ENCODE results near the gene BICDL1. TPM values are rescaled to one million over a fixed set of nuclear protein-coding genes. Genes with fewer than 3 reads are reported as not detected.

Gene BICDL1
- total and polyA plus RNA-seq, 2 experiments from 2014 or later, result not detected

DNA sequence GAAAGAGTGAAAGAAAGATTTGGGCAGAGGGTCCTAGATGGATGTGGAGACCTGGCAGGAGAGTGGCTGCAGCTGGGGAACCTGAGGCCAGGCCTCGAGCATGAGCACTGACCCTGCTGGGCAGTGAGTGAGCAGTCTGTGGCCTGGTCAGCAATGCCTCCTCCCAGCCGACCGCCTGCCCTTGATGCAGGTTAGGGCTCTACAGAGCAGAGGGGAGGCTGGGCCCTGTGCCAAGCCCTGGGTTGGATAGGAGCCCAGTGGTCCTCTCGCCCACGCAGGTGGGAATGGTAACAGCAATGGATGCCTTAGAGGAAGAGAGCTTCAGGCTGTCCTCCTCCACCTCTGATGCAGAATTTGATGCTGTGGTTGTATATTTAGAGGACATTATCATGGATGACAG lies 67.7 kb downstream of the BICDL1 start:
- H3K9me2 ChIP-seq (ENCODE audit: insufficient read depth), result no peaks in the 10 kb centered on the region
- TF ChIP-seq EZH2phosphoT487 (IDR thresholded peaks at IDR 0.05; ENCODE audit: insufficient read depth, low read depth), result no peak
- TF ChIP-seq EZH2 (IDR thresholded peaks at IDR 0.05; ENCODE audit: insufficient read depth, poor library complexity, severe bottlenecking), result no peak
- no peaks in the 10 kb centered on the region for H3K79me2 ChIP-seq (ENCODE audit: insufficient read depth)
- H3K9me3 ChIP-seq (ENCODE audit: low read depth), result no peaks in the 10 kb centered on the region
- 44 to 68% methylated on average over 5 of the region's 5 CpGs for WGBS, 2 experiments (ENCODE audit: low coverage in 1 of 2, low lambda C conversion rate in 2 of 2, missing lambda C conversion rate in 2 of 2)
- no peak overlapping the region for H3K9ac ChIP-seq
- no peaks in the 10 kb centered on the region for H4K20me1 ChIP-seq (ENCODE audit: insufficient read depth)
- no peak overlapping the region for H3K4me3 ChIP-seq
- DNase-seq, result no peak
- in situ Hi-C loops (cut with MboI), result no loop called here
- no peak overlapping the region for H3K4me2 ChIP-seq (ENCODE audit: unreplicated experiment)
- no peaks in the 10 kb centered on the region for H3K36me3 ChIP-seq (ENCODE audit: low read depth)
- peaks cover 17% of the 10 kb centered on the region for H3K27me3 ChIP-seq (replicated peaks; ENCODE audit: insufficient read depth)
- no peaks in the 10 kb centered on the region for H3K4me1 ChIP-seq (ENCODE audit: insufficient read depth)
- H3K27ac ChIP-seq, result no peak overlapping the region
- no peaks in the 10 kb centered on the region for H3F3A ChIP-seq (ENCODE audit: insufficient read depth)
- H2AFZ ChIP-seq, result no peak overlapping the region

DNA sequence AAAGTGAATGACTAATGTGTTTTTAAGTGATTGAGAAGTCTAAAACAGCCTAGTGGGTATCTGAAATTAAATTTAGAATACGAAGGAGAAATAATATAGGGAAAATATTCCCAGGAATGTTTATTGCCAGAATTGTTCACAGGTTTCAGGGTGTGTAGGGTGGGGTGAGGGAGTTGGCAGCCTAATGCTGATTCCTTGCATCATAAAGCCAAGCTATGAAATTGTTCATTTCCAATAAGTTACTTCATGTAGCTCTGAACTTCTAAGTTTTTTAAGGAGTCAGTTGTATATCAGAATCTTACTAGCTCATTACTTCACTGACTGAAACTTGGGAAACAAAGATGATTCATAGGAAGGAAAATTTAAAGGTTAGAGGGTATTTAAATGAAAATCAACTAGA lies 71.2 kb downstream of the BICDL1 start:
- Histone ChIP-seq H3K4me2 (ENCODE audit: unreplicated experiment) (no peak overlapping the region), H3K9me2 (ENCODE audit: insufficient read depth) (no peaks in the 10 kb centered on the region), H3K27me3 (replicated peaks; ENCODE audit: insufficient read depth) (peaks cover 47% of the 10 kb centered on the region), H3K4me3 (no peak overlapping the region), H3K27ac (no peak overlapping the region), H3F3A (ENCODE audit: insufficient read depth) (no peaks in the 10 kb centered on the region), H3K79me2 (ENCODE audit: insufficient read depth) (no peaks in the 10 kb centered on the region), H2AFZ (no peak overlapping the region), H3K4me1 (ENCODE audit: insufficient read depth) (no peaks in the 10 kb centered on the region), H3K9ac (no peak overlapping the region), H4K20me1 (ENCODE audit: insufficient read depth) (no peaks in the 10 kb centered on the region), H3K9me3 (ENCODE audit: low read depth) (no peaks in the 10 kb centered on the region), H3K36me3 (ENCODE audit: low read depth) (no peaks in the 10 kb centered on the region)
- in situ Hi-C loops (cut with MboI), result no loop called here
- TF ChIP-seq EZH2 (IDR thresholded peaks at IDR 0.05; ENCODE audit: insufficient read depth, poor library complexity, severe bottlenecking) (no peak), EZH2phosphoT487 (IDR thresholded peaks at IDR 0.05; ENCODE audit: insufficient read depth, low read depth) (no peak)
- DNase-seq, result no peak
- 79 to 88% methylated on average over 1 of the region's 1 CpG for WGBS, 2 experiments (ENCODE audit: low coverage in 1 of 2, low lambda C conversion rate in 2 of 2, missing lambda C conversion rate in 2 of 2)

DNA sequence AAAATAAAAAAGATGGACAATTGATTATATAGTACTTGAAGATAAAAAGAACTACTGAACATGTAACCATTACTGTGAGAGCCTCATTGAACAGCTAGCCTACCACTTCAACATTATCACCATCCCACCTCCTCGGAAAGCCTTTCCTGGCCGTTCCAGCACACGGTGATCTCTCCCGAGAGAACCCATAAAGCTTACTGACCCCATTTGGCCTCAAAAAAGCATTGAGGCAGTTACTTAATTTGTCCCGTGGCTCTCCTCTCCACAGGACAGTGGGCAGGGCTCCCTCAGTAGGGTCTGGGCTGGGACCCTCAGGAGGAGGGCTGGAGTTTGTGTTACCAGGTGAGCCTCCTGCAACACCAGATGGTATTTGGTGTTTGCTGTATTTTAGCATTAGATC lies 71.7 kb downstream of the BICDL1 start:
- 43 to 44% methylated on average over 5 of the region's 5 CpGs for WGBS, 2 experiments (ENCODE audit: low coverage in 1 of 2, low lambda C conversion rate in 2 of 2, missing lambda C conversion rate in 2 of 2)
- Histone ChIP-seq H4K20me1 (ENCODE audit: insufficient read depth) (no peaks in the 10 kb centered on the region), H3K9me2 (ENCODE audit: insufficient read depth) (no peaks in the 10 kb centered on the region), H3K27ac (no peak overlapping the region), H3K4me2 (ENCODE audit: unreplicated experiment) (no peak overlapping the region), H3F3A (ENCODE audit: insufficient read depth) (no peaks in the 10 kb centered on the region), H3K4me1 (ENCODE audit: insufficient read depth) (no peaks in the 10 kb centered on the region), H3K4me3 (no peak overlapping the region), H3K27me3 (replicated peaks; ENCODE audit: insufficient read depth) (peaks cover 51% of the 10 kb centered on the region), H2AFZ (no peak overlapping the region), H3K79me2 (ENCODE audit: insufficient read depth) (no peaks in the 10 kb centered on the region), H3K36me3 (ENCODE audit: low read depth) (no peaks in the 10 kb centered on the region), H3K9me3 (ENCODE audit: low read depth) (no peaks in the 10 kb centered on the region), H3K9ac (no peak overlapping the region)
- no peak for DNase-seq
- TF ChIP-seq EZH2 (IDR thresholded peaks at IDR 0.05; ENCODE audit: insufficient read depth, poor library complexity, severe bottlenecking), result no peak
- no peak for TF ChIP-seq EZH2phosphoT487 (IDR thresholded peaks at IDR 0.05; ENCODE audit: insufficient read depth, low read depth)
- in situ Hi-C loops (cut with MboI), result no loop called here

GRCh38 chr12:120061575-120062214 lies 72.7 kb downstream of the BICDL1 start:
- H3F3A ChIP-seq (ENCODE audit: insufficient read depth), result no peaks in the 10 kb centered on the region
- no peaks in the 10 kb centered on the region for H3K9me2 ChIP-seq (ENCODE audit: insufficient read depth)
- H3K9me3 ChIP-seq (ENCODE audit: low read depth), result no peaks in the 10 kb centered on the region
- H3K27me3 ChIP-seq (replicated peaks; ENCODE audit: insufficient read depth), result peaks cover 59% of the 10 kb centered on the region
- no peaks in the 10 kb centered on the region for H3K36me3 ChIP-seq (ENCODE audit: low read depth)
- H3K4me3 ChIP-seq, result no peak overlapping the region
- H3K4me2 ChIP-seq (ENCODE audit: unreplicated experiment), result no peak overlapping the region
- H3K79me2 ChIP-seq (ENCODE audit: insufficient read depth), result no peaks in the 10 kb centered on the region
- H3K4me1 ChIP-seq (ENCODE audit: insufficient read depth), result no peaks in the 10 kb centered on the region
- H4K20me1 ChIP-seq (ENCODE audit: insufficient read depth), result no peaks in the 10 kb centered on the region
- no peak for DNase-seq
- no peak overlapping the region for H3K9ac ChIP-seq
- in situ Hi-C loops (cut with MboI), result no loop called here
- TF ChIP-seq EZH2 (IDR thresholded peaks at IDR 0.05; ENCODE audit: insufficient read depth, poor library complexity, severe bottlenecking), result no peak
- no peak for TF ChIP-seq EZH2phosphoT487 (IDR thresholded peaks at IDR 0.05; ENCODE audit: insufficient read depth, low read depth)
- WGBS, 2 experiments (ENCODE audit: low coverage in 1 of 2, low lambda C conversion rate in 2 of 2, missing lambda C conversion rate in 2 of 2), result 27 to 34% methylated on average over 10 of the region's 10 CpGs
- H3K27ac ChIP-seq, result no peak overlapping the region
- H2AFZ ChIP-seq, result no peak overlapping the region

All from GM23248 (cell line).